ENCODE data around the gene CD55. TPM values are rescaled to one million over a fixed set of nuclear protein-coding genes. Genes with fewer than 3 reads are reported as not detected.

CD55 gene
- total RNA-seq, 1 experiment from 2014 or later: 159 TPM

DNA sequence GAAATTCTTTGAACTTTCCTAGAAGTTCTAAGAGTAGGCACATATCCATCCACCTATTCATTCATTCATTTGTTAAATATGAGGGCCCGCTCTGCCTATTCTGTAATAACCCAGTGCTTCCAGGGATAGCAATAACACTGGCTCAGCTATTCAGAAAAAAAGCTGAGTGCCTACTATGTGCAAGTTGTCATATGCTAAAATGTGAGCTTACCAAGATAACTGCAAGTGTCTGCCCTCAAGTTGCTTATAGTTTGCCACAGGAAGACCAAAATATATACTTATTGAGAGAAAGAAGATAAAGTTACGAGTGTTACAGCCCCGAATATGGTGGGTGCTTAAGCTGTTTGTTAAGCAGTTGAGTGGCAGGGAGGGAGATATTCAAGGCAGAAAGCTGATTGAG lies 39.6 kb downstream of the CD55 start:
- peaks cover 14% of the 10 kb centered on the region for H3K36me3 Mint-ChIP-seq (ENCODE audit: insufficient read depth, unreplicated experiment)
- no peak for DNase-seq (ENCODE audit: unreplicated experiment)
- intact Hi-C loops (cut with micrococcal nuclease): no loop called here

DNA sequence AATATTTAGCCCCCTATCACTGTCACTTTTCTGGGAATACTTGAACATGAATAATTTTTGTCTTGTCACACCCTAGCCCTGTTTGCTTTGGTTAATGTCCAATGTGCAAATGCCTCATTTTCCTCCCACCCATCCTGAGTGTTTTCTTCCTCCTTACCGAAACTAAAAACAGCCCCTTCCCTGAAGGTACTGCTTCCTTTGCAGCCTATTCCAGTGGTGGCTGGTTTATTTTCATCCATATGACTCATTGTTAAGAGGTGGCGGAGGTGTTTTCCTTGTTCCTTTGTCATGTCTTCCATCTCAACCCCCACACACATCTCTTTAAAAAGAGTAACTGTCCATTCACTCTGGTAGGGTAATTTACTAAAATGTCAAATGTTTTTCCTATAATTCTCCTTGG lies 40.4 kb downstream of the CD55 start:
- ChIA-PET CTCF (interaction anchor here (0.6 to 1.2 kb wide), 3 partner anchors 26 to 43 kb away, joined by 3 to 4 read pairs (median 3); no protein-coding TSS in a partner anchor), POLR2A (interaction anchor here (0.7 to 1.6 kb wide), 3 partner anchors 8 to 26 kb away, joined by 3 to 5 read pairs (median 3); no protein-coding TSS in a partner anchor)
- no peak overlapping the region for H3K4me3 Mint-ChIP-seq (ENCODE audit: unreplicated experiment)
- TF ChIP-seq, protein P1, sequence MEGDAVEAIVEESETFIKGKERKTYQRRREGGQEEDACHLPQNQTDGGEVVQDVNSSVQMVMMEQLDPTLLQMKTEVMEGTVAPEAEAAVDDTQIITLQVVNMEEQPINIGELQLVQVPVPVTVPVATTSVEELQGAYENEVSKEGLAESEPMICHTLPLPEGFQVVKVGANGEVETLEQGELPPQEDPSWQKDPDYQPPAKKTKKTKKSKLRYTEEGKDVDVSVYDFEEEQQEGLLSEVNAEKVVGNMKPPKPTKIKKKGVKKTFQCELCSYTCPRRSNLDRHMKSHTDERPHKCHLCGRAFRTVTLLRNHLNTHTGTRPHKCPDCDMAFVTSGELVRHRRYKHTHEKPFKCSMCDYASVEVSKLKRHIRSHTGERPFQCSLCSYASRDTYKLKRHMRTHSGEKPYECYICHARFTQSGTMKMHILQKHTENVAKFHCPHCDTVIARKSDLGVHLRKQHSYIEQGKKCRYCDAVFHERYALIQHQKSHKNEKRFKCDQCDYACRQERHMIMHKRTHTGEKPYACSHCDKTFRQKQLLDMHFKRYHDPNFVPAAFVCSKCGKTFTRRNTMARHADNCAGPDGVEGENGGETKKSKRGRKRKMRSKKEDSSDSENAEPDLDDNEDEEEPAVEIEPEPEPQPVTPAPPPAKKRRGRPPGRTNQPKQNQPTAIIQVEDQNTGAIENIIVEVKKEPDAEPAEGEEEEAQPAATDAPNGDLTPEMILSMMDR (IDR thresholded peaks at IDR 0.05; ENCODE audit: unreplicated experiment): no peak
- DNase-seq (ENCODE audit: unreplicated experiment): no peak
- H3K36me3 Mint-ChIP-seq (ENCODE audit: insufficient read depth, unreplicated experiment): peaks cover 9% of the 10 kb centered on the region
- no peak overlapping the region for H3K27ac Mint-ChIP-seq (ENCODE audit: low read depth, unreplicated experiment)
- H3K9me3 Mint-ChIP-seq (ENCODE audit: unreplicated experiment): no peaks in the 10 kb centered on the region
- H3K4me1 Mint-ChIP-seq (ENCODE audit: insufficient read depth, unreplicated experiment): no peaks in the 10 kb centered on the region
- intact Hi-C loops (cut with micrococcal nuclease): no loop called here
- BruUV-seq (replicated peaks): no TSS peak
- no peaks in the 10 kb centered on the region for H3K27me3 Mint-ChIP-seq (ENCODE audit: insufficient read depth, unreplicated experiment)

More for the DNA sequence above, 39.6 kb downstream of the CD55 start:
- Mint-ChIP-seq H3K27me3 (ENCODE audit: insufficient read depth, unreplicated experiment) (no peaks in the 10 kb centered on the region), H3K4me3 (ENCODE audit: unreplicated experiment) (no peak overlapping the region), H3K9me3 (ENCODE audit: unreplicated experiment) (no peaks in the 10 kb centered on the region), H3K4me1 (ENCODE audit: insufficient read depth, unreplicated experiment) (no peaks in the 10 kb centered on the region), H3K27ac (ENCODE audit: low read depth, unreplicated experiment) (no peak overlapping the region)
- CTCF ChIA-PET: interaction anchor here (0.6 kb wide), 1 partner anchor 9 kb away, joined by 3 read pairs; no protein-coding TSS in a partner anchor
- BruUV-seq (replicated peaks): no TSS peak
- TF ChIP-seq, protein P1 (IDR thresholded peaks at IDR 0.05; ENCODE audit: unreplicated experiment): no peak
- POLR2A ChIA-PET: interaction anchor here (0.6 to 1.2 kb wide), 2 partner anchors 11 to 14 kb away, joined by 3 to 5 read pairs; no protein-coding TSS in a partner anchor

DNA sequence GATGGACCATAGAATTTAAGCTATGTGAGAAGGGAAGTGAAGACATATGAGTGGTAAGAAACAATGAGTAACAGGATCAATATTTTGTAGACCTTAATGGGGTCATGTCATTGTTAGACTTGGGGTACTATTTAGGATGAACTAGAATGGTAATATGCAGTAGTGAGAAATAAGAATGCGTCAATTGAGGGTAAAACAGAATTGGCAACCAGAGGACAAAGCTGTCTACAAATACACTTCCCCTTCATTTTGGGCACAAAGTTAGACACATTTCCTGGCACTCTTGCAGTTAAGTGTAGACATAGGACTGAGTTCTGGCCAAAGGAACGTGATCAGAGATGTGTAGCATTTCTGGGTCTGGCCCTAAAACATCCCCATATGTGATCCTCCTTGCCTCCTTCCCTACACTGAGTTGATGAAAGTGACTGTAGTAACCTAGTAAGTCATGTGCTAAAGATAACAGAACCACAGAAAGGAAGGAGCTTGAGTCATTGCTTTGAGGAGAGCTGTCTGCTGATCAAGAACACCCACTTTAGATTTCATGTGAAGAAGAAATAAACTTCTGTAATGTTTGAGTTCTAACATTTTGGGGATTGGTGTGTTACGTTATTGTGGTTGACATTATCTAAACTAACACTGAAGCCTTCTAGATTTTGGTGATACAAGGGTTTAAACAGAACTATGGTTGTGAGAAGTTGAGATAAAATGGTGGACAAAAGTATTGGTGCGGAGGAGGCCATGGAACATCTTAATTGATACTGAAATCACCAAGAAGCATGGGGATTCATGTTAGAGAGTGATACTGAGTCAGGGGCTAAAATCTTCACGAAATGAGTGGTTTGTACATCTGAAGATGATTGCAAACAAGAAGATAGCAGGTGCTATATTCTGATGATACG lies 41.7 kb downstream of the CD55 start:
- H3K9me3 Mint-ChIP-seq (ENCODE audit: unreplicated experiment): no peaks in the 10 kb centered on the region
- H3K36me3 Mint-ChIP-seq (ENCODE audit: insufficient read depth, unreplicated experiment): peaks cover 14% of the 10 kb centered on the region
- TF ChIP-seq, protein P1 (IDR thresholded peaks at IDR 0.05; ENCODE audit: unreplicated experiment): no peak
- DNase-seq (ENCODE audit: unreplicated experiment): no peak
- BruUV-seq (replicated peaks): no TSS peak
- H3K27ac Mint-ChIP-seq (ENCODE audit: low read depth, unreplicated experiment): no peak overlapping the region
- POLR2A ChIA-PET: interaction anchor here (0.9 to 1.6 kb wide), 3 partner anchors 9 to 28 kb away, joined by 3 to 5 read pairs (median 3); no protein-coding TSS in a partner anchor
- intact Hi-C loops (cut with micrococcal nuclease): no loop called here
- H3K4me3 Mint-ChIP-seq (ENCODE audit: unreplicated experiment): no peak overlapping the region
- no peaks in the 10 kb centered on the region for H3K4me1 Mint-ChIP-seq (ENCODE audit: insufficient read depth, unreplicated experiment)
- CTCF ChIA-PET: interaction anchor here (0.8 to 1.2 kb wide), 4 partner anchors 27 to 279 kb away, joined by 3 to 4 read pairs (median 3); no protein-coding TSS in a partner anchor
- H3K27me3 Mint-ChIP-seq (ENCODE audit: insufficient read depth, unreplicated experiment): no peaks in the 10 kb centered on the region

DNA sequence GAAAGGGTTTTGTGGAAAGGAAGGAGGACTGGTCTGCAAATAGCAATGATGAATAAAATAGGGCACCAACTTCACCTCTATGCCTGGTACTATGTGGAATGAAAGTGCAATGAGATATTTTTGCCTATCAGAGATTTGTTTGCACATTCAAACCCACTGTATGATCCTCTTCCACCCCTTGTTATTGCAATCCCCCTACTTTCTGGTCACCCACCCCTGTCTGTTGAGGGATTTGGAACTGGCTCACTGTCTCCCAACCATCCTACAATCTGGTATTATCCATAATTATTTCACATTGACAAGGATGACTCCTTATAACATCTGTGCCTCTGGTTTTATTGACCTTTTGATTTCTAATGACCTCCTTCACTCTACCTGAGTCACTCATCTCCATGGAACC lies 42.4 kb downstream of the CD55 start:
- Mint-ChIP-seq H3K27ac (ENCODE audit: low read depth, unreplicated experiment) (no peak overlapping the region), H3K27me3 (ENCODE audit: insufficient read depth, unreplicated experiment) (no peaks in the 10 kb centered on the region), H3K9me3 (ENCODE audit: unreplicated experiment) (no peaks in the 10 kb centered on the region), H3K4me3 (ENCODE audit: unreplicated experiment) (no peak overlapping the region), H3K36me3 (ENCODE audit: insufficient read depth, unreplicated experiment) (peaks cover 14% of the 10 kb centered on the region), H3K4me1 (ENCODE audit: insufficient read depth, unreplicated experiment) (no peaks in the 10 kb centered on the region)
- intact Hi-C loops (cut with micrococcal nuclease): no loop called here
- no peak for DNase-seq (ENCODE audit: unreplicated experiment)
- ChIA-PET POLR2A (no interaction called here), CTCF (interaction anchor here (0.7 kb wide), 1 partner anchor 8 kb away, joined by 3 read pairs; no protein-coding TSS in a partner anchor)
- TF ChIP-seq, protein P1 (IDR thresholded peaks at IDR 0.05; ENCODE audit: unreplicated experiment): no peak
- no TSS peak for BruUV-seq (replicated peaks)

All from MCF 10A (cell line).